ENCODE results near the gene PAQR6.

DNA sequence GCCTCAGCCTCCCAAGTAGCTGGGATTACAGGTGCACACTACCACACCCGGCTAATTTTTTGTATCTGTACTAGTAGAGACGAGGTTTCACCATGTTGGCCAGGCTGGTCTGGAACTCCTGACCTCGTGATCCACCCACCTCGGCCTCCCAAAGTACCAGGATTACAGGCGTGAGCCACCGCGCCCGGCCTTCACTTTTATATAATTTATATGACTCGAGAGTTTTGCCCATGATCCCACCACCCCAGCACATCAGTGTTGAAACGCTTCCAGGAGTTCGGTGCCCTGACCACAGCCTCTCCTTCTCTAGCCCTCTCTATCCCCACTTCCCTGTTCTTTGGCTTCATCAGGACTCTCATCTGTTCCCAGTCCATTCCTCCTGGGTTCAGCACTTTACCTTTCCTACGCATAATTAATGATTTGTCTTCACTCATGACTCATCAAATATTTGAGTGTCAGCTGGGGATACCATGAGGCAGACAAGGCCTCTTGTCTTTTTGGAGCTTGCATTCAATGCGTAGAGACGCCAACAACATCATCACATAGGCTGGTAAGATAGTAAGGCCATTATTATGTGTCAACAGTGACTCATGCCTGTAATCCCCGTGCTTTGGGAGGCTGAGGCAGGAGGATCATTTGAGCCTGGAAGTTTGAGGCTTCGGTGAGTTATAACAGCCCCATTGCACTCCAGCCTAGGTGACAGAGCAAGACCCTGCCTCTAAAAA is 33.7 kb downstream of the PAQR6 start:
- TF ChIP-seq POLR2A (IDR thresholded peaks at IDR 0.05; ENCODE audit: low read depth, low read length) (no peak), POLR2AphosphoS5 (IDR thresholded peaks at IDR 0.05; ENCODE audit: low read depth, low read length) (no peak), TAF1 (IDR thresholded peaks at IDR 0.05; ENCODE audit: low read depth, low read length) (no peak), PAX5 (IDR thresholded peaks at IDR 0.05; ENCODE audit: insufficient read depth, low read length, severe bottlenecking) (no peak)
